Endothelial cell of umbilical vein (primary cell): ENCODE measurements around the gene MRPS26. TPM values are rescaled to one million over a fixed set of nuclear protein-coding genes. Genes with fewer than 3 reads are reported as not detected.
"Not testable (repeated sequence)": the region's sequence is repeated elsewhere in the genome, so short reads cannot be mapped to it uniquely, and the experiment has no call there.

Experiments used
- BruUV-seq: library from RNA; stranded (reverse); fragments of 400-500 nt; replicated peaks from 2 replicates; lab custom pipeline; 2021; lab: Mats Ljungman, UMichigan
- CTCF ChIA-PET: fragments of 300-600, 350-600 bp; sonication (Branson Sonifier 250); formaldehyde crosslinking; loops from one replicate; lab custom pipeline; 2021; ENCODE audit warnings: antibody characterized with exemption, inconsistent platforms; lab: Charles Lee
- POLR2A ChIA-PET: fragments of 300-600, 350-600 bp; sonication (Branson Sonifier 250); formaldehyde crosslinking; loops from one replicate; lab custom pipeline; 2021; ENCODE audit warnings: antibody characterized with exemption, inconsistent platforms; lab: Charles Lee
- DNase-seq: peaks from one replicate; pipeline ENCODE4 v3.0.0-alpha.2; 2011; ENCODE audit warnings: low read depth, low spot score
- FAIRE-seq: peaks from 2 replicates; lab custom pipeline; 2011; peaks lifted over from hg19 to GRCh38; lab: Jason Lieb, UNC
- H2AFZ ChIP-seq: 2 replicates; pipeline ENCODE4 v1.6.0; 2012; ENCODE audit warnings: low read depth, low read length, control low read depth, inconsistent platforms
- H3K27ac ChIP-seq: 2 replicates; pipeline ENCODE4 v1.5.1; 2011; ENCODE audit warnings: low read depth, mild to moderate bottlenecking, control low read depth, low read length, moderate library complexity; ENCODE audit not compliant: insufficient read depth
- H3K27me3 ChIP-seq, 2 experiments: 2 replicates each; pipeline versions ENCODE4 v1.6.0 to v1.6.1; 2011; ENCODE audit warnings: low read length in 2 of 2, mixed read lengths in 1 of 2; ENCODE audit not compliant: control insufficient read depth in 2 of 2, insufficient read depth in 2 of 2
- H3K36me3 ChIP-seq, 2 experiments: 2 replicates in 1 of 2; 3 replicates in 1 of 2; pipeline ENCODE4 v1.5.1; 2011; ENCODE audit warnings: low read length in 2 of 2, mild to moderate bottlenecking in 1 of 2, moderate library complexity in 1 of 2; ENCODE audit not compliant: control insufficient read depth in 2 of 2, insufficient read depth in 2 of 2; ENCODE audit errors: extremely low read depth in 1 of 2
- H3K4me1 ChIP-seq: 3 replicates; pipeline ENCODE4 v1.5.1; 2011; ENCODE audit warnings: mild to moderate bottlenecking, low read length; ENCODE audit not compliant: control insufficient read depth, insufficient read depth; ENCODE audit errors: extremely low read depth
- H3K4me2 ChIP-seq: 2 replicates; pipeline ENCODE4 v1.6.1; 2011; ENCODE audit warnings: low read length, control low read depth, mixed read lengths; ENCODE audit not compliant: insufficient read depth
- H3K4me3 ChIP-seq, 3 experiments: fragments of 200-600 bp in 1 of 3; sonication (generic), shearing (Covaris generic) in 1 of 3; replicated peaks in 1 of 3; 2 replicates each; pipeline ENCODE4 v1.5.1; 2011 to 2016; ENCODE audit warnings: control low read depth in 3 of 3, low read length in 3 of 3, mild to moderate bottlenecking in 2 of 3, inconsistent platforms in 1 of 3, low read depth in 1 of 3, moderate library complexity in 1 of 3; ENCODE audit not compliant: insufficient read depth in 1 of 3
- H3K79me2 ChIP-seq: 2 replicates; pipeline ENCODE4 v1.6.0; 2012; ENCODE audit warnings: low read length, inconsistent platforms; ENCODE audit not compliant: control insufficient read depth, insufficient read depth
- H3K9ac ChIP-seq: replicated peaks from 2 replicates; pipeline ENCODE3; 2011; ENCODE audit warnings: low read length, control low read depth; ENCODE audit not compliant: insufficient read depth; ENCODE audit errors: extremely low read depth
- H3K9me1 ChIP-seq: replicated peaks from 3 replicates; pipeline ENCODE4 v1.6.0; 2011; ENCODE audit warnings: mild to moderate bottlenecking, low read length; ENCODE audit not compliant: control insufficient read depth, insufficient read depth; ENCODE audit errors: extremely low read depth
- H3K9me3 ChIP-seq: replicated peaks from 2 replicates; pipeline ENCODE4 v1.5.1; 2012; ENCODE audit warnings: low read length, inconsistent platforms; ENCODE audit not compliant: control insufficient read depth, insufficient read depth
- H4K20me1 ChIP-seq: replicated peaks from 2 replicates; pipeline ENCODE3; 2011; ENCODE audit warnings: mild to moderate bottlenecking, low read length; ENCODE audit not compliant: control insufficient read depth, insufficient read depth; ENCODE audit errors: extremely low read depth
- EZH2 ChIP-seq: IDR thresholded peaks from 2 replicates; pipeline ENCODE4 v1.6.1; 2012; ENCODE audit warnings: borderline replicate concordance, low read depth, mild to moderate bottlenecking, moderate library complexity, low read length, inconsistent platforms; ENCODE audit not compliant: severe bottlenecking
- FOS ChIP-seq: IDR thresholded peaks from 2 replicates; pipeline ENCODE4 v1.6.1; 2011; ENCODE audit warnings: mild to moderate bottlenecking, low read length, moderate library complexity, borderline replicate concordance; ENCODE audit not compliant: insufficient read depth
- GATA2 ChIP-seq: IDR thresholded peaks from 2 replicates; pipeline ENCODE4 v1.7.0; 2011; ENCODE audit warnings: low read depth, mild to moderate bottlenecking, moderate library complexity, mixed read lengths, low read length; ENCODE audit not compliant: insufficient read length, insufficient read depth
- MAX ChIP-seq: IDR thresholded peaks from 2 replicates; pipeline ENCODE4 v1.6.1; 2011; ENCODE audit not compliant: insufficient read depth, insufficient read length
- POLR2A ChIP-seq: IDR thresholded peaks from 2 replicates; pipeline ENCODE4 v1.6.1; 2012; ENCODE audit warnings: low read depth, mild to moderate bottlenecking, control low read depth, low read length
- POLR2AphosphoS5 ChIP-seq: IDR thresholded peaks from 2 replicates; pipeline ENCODE4 v1.6.1; 2012; ENCODE audit warnings: low read depth, mild to moderate bottlenecking, control low read depth, low read length, moderate library complexity; ENCODE audit not compliant: insufficient read depth
- dilution Hi-C: fragments of 300-500 bp; cut with MboI; formaldehyde crosslinking; loops from one replicate; pipeline ENCODE4 v1.15.0; 2019; ENCODE audit warnings: low sequenced_read_pairs; ENCODE audit not compliant: extremely low pct_ligation_motif_present
- intact Hi-C: fragments of 100-400 bp; cut with micrococcal nuclease; formaldehyde crosslinking; loops from one replicate; pipeline ENCODE4 v1.10.0; 2022
- polyA plus RNA-seq, 4 experiments: library from polyadenylated mRNA; depleted of rRNA in 3 of 4; stranded (reverse) in 3 of 4; unstranded in 1 of 4; fragments of >200 nt; gene quantifications; 2 replicates each; pipeline versions ENCODE4 v1.2.1 to v1.2.3, GENCODE V29; 2011 to 2012; ENCODE audit warnings: missing spikeins in 1 of 4
- total RNA-seq: library from RNA; stranded (reverse); gene quantifications from 2 replicates; pipeline ENCODE4 v1.2.3, GENCODE V29; 2021

MRPS26 gene
- total and polyA plus RNA-seq, 2 donors (not counting 3 experiments of a cell fraction or from before 2014, with no cell fraction given): 41.0 to 43.9 TPM

DNA sequence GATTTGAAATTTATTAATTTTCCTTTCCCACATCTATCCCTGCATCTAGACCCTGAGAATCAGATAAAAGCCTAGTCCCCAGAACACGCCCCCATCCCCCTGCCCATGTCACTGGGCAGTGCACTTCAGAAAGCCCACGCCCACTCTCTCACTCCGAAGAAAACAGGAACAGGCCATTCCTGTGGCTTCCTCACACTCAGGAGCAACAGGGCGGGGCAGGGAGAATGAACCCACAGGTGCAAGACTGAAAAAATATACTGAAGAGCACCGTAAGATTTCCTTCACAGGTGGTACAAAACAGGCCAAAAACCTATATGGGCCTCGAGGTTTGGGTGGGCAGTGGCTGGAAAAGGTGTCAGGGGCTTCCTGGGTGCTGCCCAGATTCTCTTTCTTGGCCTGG, 29.0 kb downstream of the MRPS26 start:
- Histone ChIP-seq H3K36me3 (no peaks in the 10 kb centered on the region), H3K4me3 (no peak overlapping the region), H3K9me3 (no peaks in the 10 kb centered on the region), H3K9ac (no peak overlapping the region), H3K27ac (no peak overlapping the region), H3K9me1 (no peaks in the 10 kb centered on the region), H3K4me2 (no peak overlapping the region), H3K27me3 (peaks cover 6 to 17% of the 10 kb centered on the region in 2 experiments), H4K20me1 (no peaks in the 10 kb centered on the region), H2AFZ (no peak overlapping the region), H3K79me2 (no peaks in the 10 kb centered on the region), H3K4me1 (no peaks in the 10 kb centered on the region)
- DNase-seq: no peak
- TF ChIP-seq EZH2 (no peak), GATA2 (no peak), POLR2A (no peak), FOS (no peak), MAX (no peak), POLR2AphosphoS5 (no peak)
- intact Hi-C loops: no loop called here
- CTCF ChIA-PET: interaction anchor here (1.8 kb wide), 1 partner anchor 21 kb away, joined by 6 read pairs; no protein-coding TSS in a partner anchor
- POLR2A ChIA-PET: no interaction called here
- BruUV-seq: no TSS peak
- dilution Hi-C loops: no loop called here
- FAIRE-seq: no peak

DNA sequence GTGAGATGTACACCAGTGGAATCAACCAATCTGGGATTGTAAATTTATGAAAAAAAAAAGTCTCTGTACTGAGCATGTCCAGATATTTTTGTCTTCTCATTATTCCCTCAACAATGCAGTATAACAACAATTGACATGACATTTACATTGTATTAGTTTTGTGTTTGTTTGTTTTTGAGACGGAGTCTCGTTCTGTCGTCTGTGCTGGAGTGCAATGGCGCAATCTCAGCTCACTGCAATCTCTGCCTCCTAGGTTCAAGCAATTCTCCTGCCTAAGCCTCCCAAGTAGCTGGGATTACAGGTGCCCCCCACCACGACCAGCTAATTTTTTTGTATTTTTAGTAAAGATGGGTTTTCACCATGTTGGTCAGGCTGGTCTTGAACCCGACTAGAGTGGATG, 29.5 kb downstream of the MRPS26 start:
- H3K79me2 ChIP-seq, H3K27ac ChIP-seq, H3K36me3 ChIP-seq, H3K4me2 ChIP-seq, H3K4me1 ChIP-seq, BruUV-seq, FAIRE-seq, dilution Hi-C loops, DNase-seq, H3K9ac ChIP-seq, H3K9me3 ChIP-seq, H2AFZ ChIP-seq, H3K4me3 ChIP-seq, H4K20me1 ChIP-seq, intact Hi-C loops, H3K9me1 ChIP-seq, POLR2A ChIA-PET: not testable (repeated sequence)
- CTCF ChIA-PET: interaction anchor here (0.7 kb wide), 1 partner anchor 1570 kb away, joined by 3 read pairs; no protein-coding TSS in a partner anchor
- peaks cover 6 to 19% of the 10 kb centered on the region in 2 experiments for H3K27me3 ChIP-seq
